NCI-H128 (cell line): ENCODE measurements around the gene CACNA2D3.
"Not testable (repeated sequence)": the region's sequence is repeated elsewhere in the genome, so short reads cannot be mapped to it uniquely, and the experiment has no call there.

ENCODE experiments used
- DNase-seq: peaks from one replicate; lab custom pipeline; 2025; ENCODE audit not compliant: unreplicated experiment; lab: John Stamatoyannopoulos, UW

CACNA2D3 gene

DNA sequence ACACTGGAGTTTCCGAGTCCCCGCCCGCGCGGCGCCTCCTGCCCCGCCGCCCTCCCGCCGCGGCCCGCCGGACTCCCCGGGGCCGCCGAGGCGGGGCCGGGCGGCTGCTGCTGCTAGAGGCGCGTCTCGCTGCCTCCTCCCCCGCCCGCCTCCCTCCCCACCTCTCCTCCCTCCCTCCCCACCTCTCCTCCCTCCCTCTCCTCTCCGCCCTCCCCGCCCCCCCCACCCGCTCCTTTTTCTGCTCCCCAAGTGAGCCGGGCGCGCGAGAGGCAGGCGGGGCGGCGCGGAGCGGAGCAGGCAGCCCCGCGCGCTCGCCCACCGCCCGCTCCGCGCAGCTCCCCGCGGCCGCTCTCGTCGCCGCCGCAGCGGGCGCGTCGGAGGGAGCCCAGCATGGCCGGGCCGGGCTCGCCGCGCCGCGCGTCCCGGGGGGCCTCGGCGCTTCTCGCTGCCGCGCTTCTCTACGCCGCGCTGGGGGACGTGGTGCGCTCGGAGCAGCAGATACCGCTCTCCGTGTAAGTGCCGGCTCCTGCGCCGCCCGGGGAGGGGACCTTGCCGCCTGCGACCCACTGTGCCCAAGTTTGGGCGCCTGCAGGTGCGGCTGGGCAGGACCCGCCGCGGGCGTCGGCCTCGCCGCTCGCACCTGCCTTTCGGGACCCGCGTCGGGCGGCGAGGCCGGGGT is at the start of gene CACNA2D3:
Gene CACNA2D3, plus strand, starts transcription at position 229 of the 679 bp plus-strand sequence.
- DNase-seq = no peak

DNA sequence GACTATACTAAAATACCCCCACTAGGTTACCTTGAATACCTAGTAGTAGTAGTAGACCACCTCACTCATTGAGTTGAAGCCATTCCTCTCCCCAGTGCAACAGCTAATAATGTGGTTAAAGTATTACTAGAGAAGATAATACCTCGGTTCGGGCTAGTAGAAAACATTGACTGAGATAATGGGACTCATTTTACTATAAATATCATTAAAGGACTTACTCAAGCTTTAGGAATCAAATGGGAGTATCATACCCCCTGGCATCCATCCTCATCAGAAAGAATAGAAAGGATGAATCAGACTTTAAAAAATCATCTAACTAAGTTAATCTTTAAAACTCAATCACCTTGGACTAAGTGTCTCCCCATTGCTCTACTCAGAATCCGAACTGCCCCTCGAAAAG is 49.0 kb upstream of the CACNA2D3 start:
- no peak for DNase-seq

DNA sequence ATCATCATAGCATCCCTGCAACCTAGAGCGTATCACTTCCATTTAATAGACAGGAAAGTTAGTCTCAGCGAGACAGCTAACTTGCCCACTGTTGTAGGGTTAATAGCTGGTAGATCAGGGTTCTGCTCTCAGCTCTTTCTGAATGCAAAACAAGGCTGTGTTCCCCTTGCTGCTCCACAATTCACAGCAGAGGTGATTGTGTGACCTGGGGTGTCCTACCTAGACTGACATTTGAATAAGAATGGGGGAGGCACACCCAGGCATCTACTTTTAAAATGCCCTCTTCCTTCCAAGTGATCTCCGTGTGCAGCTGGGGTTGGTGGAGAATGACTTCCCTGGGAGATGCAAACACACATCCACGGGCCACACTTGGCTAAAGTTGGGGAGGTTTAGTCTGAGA is 43.0 kb upstream of the CACNA2D3 start:
- no peak for DNase-seq

DNA sequence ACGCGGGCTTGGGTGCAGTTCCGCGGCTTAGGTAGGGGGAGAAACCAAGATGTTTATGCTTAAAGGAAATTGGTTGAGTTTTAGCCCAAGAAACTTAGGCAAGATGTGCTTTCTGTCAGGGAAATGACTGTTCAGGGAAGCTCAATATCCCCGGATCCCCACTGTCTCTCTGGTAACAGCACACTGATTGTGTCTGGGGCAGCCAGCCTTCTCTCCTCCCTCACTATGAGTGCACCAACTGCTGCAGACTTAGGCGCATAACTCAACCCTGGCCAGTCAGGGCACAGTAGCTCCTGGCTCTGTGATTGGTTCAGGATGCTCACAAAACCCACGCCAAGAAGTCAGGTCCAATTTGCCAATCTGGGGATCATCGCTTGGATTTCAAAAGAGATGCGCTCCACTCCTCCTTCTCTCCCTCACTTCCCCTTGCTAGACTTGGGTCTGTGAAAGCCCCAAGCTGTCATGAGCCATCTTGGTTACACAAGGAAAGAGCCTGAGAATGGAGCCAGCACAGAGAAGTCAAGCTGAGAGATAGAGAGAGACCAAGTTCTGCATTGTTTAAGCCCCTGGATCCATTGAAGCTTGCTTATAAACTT is 42.5 kb upstream of the CACNA2D3 start:
- DNase-seq = no peak

DNA sequence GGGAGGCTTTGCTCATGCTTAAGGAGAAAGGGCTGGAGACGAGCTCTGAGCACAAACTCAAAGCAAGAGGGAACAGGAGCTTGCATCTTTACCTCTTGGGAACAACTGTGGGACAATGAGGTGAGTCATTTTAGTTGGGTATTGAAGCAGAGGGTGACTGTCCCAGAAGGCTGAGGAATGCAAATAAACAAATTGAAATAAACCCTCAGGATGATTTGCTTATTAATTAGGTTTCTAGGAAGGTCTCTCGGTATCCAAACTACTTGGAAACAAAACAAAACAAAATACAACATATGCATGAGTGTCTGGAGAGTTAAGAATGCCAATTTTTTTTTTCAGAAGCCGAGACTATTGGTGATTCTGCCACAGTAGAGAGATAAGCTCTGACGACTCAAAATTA is 38.4 kb upstream of the CACNA2D3 start:
- no peak for DNase-seq

DNA sequence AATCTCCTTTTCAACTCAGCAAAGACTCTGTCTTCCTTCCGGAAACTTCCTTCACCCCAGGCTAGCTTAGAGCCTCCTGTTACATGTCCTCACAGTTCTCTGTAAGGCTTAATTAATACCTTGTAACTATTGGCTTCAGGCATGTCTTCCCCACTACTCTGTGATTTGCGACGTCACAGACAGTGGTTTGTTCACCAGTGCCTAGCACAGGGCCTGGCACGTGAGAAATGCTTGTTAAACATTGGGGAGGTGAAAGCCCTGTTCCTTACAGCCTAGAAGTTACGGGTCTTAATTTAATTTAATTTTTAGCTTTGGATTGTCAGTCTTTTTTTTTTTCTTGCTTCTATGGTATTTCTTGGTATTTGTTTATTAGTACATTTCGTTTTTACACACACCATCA is 36.4 kb upstream of the CACNA2D3 start:
- DNase-seq = no peak

- no peak for DNase-seq
Observed at GRCh38 chr3:54086652-54087405, 35.5 kb upstream of the CACNA2D3 start.

DNA sequence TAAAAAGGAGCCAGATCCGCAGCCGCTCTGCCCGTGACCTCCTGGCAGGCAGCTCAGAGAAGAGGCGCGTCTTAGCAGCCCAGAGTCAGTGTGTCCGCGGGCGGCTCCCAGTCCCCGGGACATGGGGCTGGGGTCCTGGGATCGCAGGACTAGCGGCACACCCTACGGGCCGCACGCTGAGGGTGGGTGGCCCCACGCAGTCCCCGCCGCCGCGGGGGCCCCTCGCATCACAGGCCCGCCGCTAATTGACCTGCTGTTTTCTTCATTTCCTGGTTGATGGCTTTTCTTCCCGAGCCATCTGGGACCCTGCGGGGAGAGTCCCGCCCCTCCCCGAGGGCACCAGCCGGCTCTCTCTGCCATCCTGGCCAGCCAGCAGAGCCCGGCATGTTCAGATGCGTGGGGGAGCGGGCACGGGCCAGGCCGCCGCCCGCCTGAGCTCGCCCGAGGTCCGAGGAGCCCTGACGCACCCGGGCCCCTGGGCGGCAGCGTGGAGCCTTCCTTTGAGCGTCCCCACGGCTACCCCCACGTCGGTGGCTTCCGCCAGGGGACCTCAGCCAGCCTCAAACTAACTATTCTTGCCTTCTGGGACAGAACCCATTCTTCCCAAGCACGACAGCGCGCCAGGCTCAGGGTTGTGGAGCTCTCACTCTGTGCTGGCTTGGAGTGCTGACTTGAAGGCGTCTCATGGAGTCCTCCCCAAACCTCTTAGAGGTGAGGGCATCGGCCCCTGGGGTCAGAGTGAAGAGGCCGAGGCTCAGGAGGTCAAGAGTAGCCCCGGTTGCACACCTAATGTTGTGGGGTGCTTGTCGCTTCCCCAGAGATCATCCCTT is 34.6 kb upstream of the CACNA2D3 start:
- no peak for DNase-seq

DNA sequence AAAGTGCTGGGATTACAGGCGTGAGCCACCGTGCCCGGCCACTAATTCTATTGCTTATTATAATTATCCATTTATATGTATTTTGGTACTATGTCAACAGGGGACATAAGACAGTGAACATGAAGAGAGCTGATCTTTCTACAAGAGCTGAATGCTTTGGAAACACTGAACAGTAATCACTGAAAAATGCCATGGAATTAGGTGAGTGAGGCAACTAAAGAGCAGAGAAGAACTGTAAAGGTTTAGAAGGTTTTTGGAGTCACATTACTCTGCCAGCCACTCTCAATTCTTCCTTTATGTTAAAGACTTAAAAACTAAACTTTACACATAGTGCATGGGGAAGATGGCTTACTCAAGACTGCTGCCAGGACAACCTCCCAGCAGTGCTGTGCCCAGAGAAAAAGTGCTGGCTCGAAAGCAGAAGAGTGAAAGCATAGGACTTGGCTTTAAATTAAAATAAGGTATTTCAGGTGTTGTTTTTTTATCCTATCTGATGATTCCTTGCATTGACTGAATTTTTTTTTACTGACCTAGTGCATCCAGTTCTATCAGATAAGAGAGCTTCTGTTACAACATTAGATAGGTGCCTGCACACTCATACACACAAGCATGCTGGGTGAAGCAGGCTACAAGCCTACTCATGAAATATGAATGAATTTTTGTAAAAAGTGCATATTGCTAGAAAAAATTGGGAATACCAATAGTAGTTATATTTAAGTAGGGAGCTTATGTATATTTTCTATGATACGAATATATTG is 28.7 kb upstream of the CACNA2D3 start:
- no peak for DNase-seq

GRCh38 chr3:54094926-54095325 is 27.4 kb upstream of the CACNA2D3 start:
- no peak for DNase-seq

DNA sequence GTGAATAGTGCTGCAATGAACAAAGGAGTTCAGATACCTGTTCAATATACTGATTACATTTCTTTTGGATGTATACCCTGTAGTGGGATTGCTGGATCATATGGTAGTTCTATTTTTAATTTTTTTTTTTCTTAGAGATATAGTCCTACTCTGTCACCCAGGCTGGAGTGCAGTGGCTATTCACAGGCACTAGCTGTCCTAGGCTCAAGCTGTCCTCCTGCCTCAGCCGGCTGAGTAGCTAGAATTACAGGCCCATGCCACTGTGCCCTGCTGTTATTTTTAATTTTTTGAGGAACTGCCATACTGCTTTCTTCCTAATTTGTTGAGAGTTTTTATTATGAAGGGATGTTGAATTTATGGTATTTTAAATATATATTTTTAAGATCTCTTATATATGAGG is 23.0 kb upstream of the CACNA2D3 start:
- DNase-seq = no peak

DNA sequence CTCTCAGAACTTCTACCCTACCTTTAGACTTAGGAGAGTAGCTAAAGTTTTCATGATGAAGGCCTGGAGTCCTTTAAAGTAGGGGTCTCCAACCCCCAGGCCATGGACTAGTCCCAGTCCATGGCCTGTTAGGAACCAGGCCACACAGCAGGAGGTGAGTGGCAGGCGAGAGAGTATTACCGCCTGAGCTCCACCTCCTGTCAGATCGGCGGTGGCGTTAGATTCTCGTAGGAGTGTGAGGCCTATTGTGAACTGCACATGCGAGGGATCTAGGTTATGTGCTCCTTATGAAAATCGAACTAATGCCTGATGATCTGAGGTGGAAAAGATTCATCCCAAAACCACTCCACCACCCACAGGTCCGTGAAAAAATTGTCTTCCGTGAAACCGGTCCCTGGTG is 18.3 kb upstream of the CACNA2D3 start:
- DNase-seq = no peak

- not testable (repeated sequence) for DNase-seq
Observed at GRCh38 chr3:54116129-54116528, 6.2 kb upstream of the CACNA2D3 start.

- DNase-seq = no peak
Observed at GRCh38 chr3:54120657-54121413, 1.5 kb upstream of the CACNA2D3 start.

DNA sequence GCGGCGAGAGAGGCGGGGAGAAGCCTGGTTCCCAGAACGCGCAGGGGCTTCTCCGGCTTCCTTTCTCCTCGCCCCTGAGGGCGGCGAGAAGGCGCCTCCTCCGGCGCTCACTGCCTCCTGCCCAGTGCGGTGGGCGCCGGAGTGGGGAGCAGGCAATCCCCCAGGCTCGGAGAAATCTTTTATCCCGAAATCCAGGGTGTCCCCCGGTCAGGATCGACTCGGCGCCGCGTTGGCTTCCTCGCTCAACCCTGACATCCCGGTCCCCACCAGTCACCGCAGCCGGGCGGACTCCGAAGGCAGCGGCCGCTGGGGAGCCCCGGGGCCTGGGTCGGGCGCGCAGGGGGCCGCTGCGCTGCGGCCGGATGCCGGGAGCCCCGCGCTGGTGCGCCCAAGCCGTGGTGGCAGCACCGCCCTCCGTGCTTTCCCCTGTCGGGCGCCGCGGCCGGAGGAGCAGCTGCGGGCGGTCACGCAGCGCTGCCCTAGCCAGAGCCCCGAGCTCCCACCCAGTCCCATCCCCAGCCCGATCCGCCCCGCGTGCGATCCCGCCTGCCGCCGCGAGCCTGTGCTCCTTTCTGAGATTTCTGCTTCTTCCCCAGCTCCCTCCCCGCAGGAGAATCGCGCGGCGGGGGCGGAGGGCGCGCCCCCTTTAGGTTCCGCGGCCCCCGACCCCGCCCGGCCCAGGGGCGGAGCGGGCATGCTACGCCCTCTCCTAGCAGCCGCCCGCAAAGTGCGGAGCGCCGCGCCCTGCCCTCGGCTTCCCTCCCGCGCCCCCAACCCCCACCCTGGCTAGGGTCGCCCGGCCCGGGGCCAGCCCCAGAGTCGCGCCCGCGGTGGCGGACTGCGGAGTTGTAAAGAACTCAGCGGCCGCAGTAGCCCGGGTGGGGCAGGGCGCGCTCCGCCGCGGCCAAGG is 683 bp upstream of the CACNA2D3 start:
- DNase-seq = no peak

DNA sequence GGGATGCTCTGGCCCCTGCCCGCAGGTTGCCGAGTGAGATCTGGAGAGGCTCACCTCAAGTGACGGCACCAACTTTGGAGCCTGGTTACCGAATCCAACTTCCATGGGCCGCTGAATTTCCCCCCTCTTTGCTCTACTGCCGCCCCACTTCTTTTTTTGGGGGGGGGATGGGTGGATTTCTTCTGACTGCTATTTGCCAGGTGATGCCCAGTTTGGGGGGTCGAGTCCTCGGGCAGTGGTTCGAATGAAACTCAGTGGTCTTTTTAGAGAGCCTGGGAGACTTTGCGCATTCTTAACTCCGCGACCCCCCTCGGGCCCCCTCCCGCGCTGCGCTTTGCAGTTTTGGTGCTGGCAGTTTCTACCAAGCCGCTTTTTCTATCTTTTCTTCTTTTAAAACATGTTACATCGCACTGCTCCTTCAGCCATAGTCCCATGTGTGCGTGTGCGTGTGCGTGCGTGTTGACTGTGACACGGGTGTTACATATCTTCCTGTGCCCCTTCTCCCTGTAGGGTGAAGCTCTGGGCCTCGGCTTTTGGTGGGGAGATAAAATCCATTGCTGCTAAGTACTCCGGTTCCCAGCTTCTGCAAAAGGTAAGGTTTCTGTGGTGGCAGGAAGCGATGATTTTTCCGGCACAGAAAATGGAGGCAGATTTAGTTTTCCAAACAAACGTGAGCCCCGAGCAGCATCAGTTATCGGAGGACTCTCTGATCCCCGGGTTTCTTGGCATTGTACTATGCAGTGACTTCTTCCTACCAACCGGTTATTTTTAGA is 837 bp downstream of the CACNA2D3 start:
- no peak for DNase-seq

DNA sequence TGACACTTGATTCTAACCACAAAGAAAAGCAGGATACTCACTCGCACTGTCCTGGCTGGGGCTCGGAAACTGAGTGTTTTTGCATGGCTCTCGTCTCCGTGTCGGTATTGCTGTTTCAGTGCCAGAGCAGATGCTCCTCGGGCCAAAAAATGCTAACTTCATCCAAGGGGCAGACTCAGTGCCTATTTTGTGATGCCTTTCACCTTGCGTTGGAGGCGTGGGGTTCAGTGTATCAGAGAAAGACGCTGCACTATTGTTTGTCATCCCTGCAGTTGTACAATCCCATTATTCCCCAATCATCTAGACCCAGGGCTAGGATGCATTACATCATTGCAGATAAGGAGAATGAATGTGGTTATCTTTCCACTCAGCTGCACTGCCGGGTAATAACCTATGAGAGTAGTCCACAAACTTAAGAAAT is 1.4 kb downstream of the CACNA2D3 start:
- no peak for DNase-seq

GRCh38 chr3:54125300-54125699 is 2.9 kb downstream of the CACNA2D3 start:
- no peak for DNase-seq
